ENCODE results near the gene LDLRAD4. TPM values are rescaled to one million over a fixed set of nuclear protein-coding genes. Genes with fewer than 3 reads are reported as not detected.

The LDLRAD4 gene
- total and polyA plus RNA-seq, 2 donors (not counting 1 experiment from before 2014, with no cell fraction given), result 13.9 to 35.7 TPM

- Histone ChIP-seq H3K4me3 (ENCODE audit: control extremely low read depth in 1 of 5, extremely low read depth in 1 of 5, insufficient read depth in 1 of 5, low read depth in 2 of 5, low read length in 4 of 5) (no peak overlapping the region), H4K20me1 (ENCODE audit: control insufficient read depth, insufficient read depth, low read length, poor library complexity, severe bottlenecking) (no peaks in the 10 kb centered on the region), H3K36me3 (replicated peaks in 1 of 2; ENCODE audit: control extremely low read depth in 1 of 2, control insufficient read depth in 1 of 2, extremely low read depth in 1 of 2, insufficient read depth in 2 of 2, low read length in 1 of 2) (no peaks in the 10 kb centered on the region), H3K4me1 (ENCODE audit: control insufficient read depth in 2 of 2, insufficient read depth in 2 of 2, low read length in 2 of 2) (no peaks in the 10 kb centered on the region), H3K79me2 (ENCODE audit: control insufficient read depth, insufficient read depth, low read length) (no peaks in the 10 kb centered on the region), H3K9ac (ENCODE audit: low read length) (no peak overlapping the region), H3K27ac (ENCODE audit: low read length in 2 of 2) (no peak overlapping the region), H2AFZ (ENCODE audit: insufficient read depth, low read depth, low read length, poor library complexity, severe bottlenecking) (no peak overlapping the region), H3K9me3 (ENCODE audit: control extremely low read depth in 1 of 3, control insufficient read depth in 2 of 3, insufficient read depth in 1 of 3, low read length in 2 of 3) (peaks cover 0 to 12% (median 11%) of the 10 kb centered on the region in 3 donors), H3K27me3 (replicated peaks in 1 of 4; ENCODE audit: control extremely low read depth in 1 of 4, control insufficient read depth in 3 of 4, insufficient read depth in 4 of 4, low read length in 3 of 4) (no peaks in the 10 kb centered on the region), H3K4me2 (replicated peaks; ENCODE audit: low read depth, low read length, poor library complexity, severe bottlenecking) (no peak overlapping the region)
- H3K9me3 Mint-ChIP-seq (ENCODE audit: insufficient read depth), result peaks cover 10% of the 10 kb centered on the region
- CTCF ChIA-PET, result no interaction called here
- ATAC-seq (ENCODE audit: low read depth) (no peak), DNase-seq (no peak)
- H3K27ac Mint-ChIP-seq, result no peak overlapping the region
- WGBS (ENCODE audit: insufficient coverage), result 89% methylated on average over 3 of the region's 4 CpGs
- POLR2A ChIA-PET, result no interaction called here
- H3K4me3 Mint-ChIP-seq, result no peak overlapping the region
- H3K27me3 Mint-ChIP-seq, result no peaks in the 10 kb centered on the region
- H3K4me1 Mint-ChIP-seq, result no peaks in the 10 kb centered on the region
- intact Hi-C loops (cut with micrococcal nuclease), result no loop called here
- no peak for TF ChIP-seq EZH2 (IDR thresholded peaks at IDR 0.05; ENCODE audit: borderline replicate concordance, insufficient read depth, low read depth, low read length, poor library complexity, severe bottlenecking)
- TF ChIP-seq CTCF (IDR thresholded peaks at IDR 0.05), result no peak
These were observed 101.1 kb downstream of the LDLRAD4 start for GRCh38 chr18:13319629-13320028.

- H4K20me1 ChIP-seq (ENCODE audit: control insufficient read depth, insufficient read depth, low read length, poor library complexity, severe bottlenecking), result no peaks in the 10 kb centered on the region
- WGBS (ENCODE audit: insufficient coverage), result 96% methylated on average over 8 of the region's 8 CpGs
- Mint-ChIP-seq H3K4me1 (no peaks in the 10 kb centered on the region), H3K27ac (no peak overlapping the region), H3K4me3 (no peak overlapping the region), H3K9me3 (ENCODE audit: insufficient read depth) (peaks cover 10% of the 10 kb centered on the region), H3K27me3 (no peaks in the 10 kb centered on the region)
- no peak for ATAC-seq (ENCODE audit: low read depth)
- no peaks in the 10 kb centered on the region for H3K4me1 ChIP-seq (ENCODE audit: control insufficient read depth in 2 of 2, insufficient read depth in 2 of 2, low read length in 2 of 2)
- no peak overlapping the region for H2AFZ ChIP-seq (ENCODE audit: insufficient read depth, low read depth, low read length, poor library complexity, severe bottlenecking)
- no peaks in the 10 kb centered on the region for H3K36me3 ChIP-seq (replicated peaks in 1 of 2; ENCODE audit: control extremely low read depth in 1 of 2, control insufficient read depth in 1 of 2, extremely low read depth in 1 of 2, insufficient read depth in 2 of 2, low read length in 1 of 2)
- intact Hi-C loops (cut with micrococcal nuclease), result no loop called here
- H3K9ac ChIP-seq (ENCODE audit: low read length), result no peak overlapping the region
- no peak for DNase-seq
- TF ChIP-seq EZH2 (IDR thresholded peaks at IDR 0.05; ENCODE audit: borderline replicate concordance, insufficient read depth, low read depth, low read length, poor library complexity, severe bottlenecking) (no peak), CTCF (IDR thresholded peaks at IDR 0.05) (no peak)
- H3K27me3 ChIP-seq (replicated peaks in 1 of 4; ENCODE audit: control extremely low read depth in 1 of 4, control insufficient read depth in 3 of 4, insufficient read depth in 4 of 4, low read length in 3 of 4), result no peaks in the 10 kb centered on the region
- H3K79me2 ChIP-seq (ENCODE audit: control insufficient read depth, insufficient read depth, low read length), result no peaks in the 10 kb centered on the region
- H3K4me3 ChIP-seq (ENCODE audit: control extremely low read depth in 1 of 5, extremely low read depth in 1 of 5, insufficient read depth in 1 of 5, low read depth in 2 of 5, low read length in 4 of 5), result no peak overlapping the region
- H3K27ac ChIP-seq (ENCODE audit: low read length in 2 of 2), result no peak overlapping the region
- CTCF ChIA-PET, result no interaction called here
- H3K4me2 ChIP-seq (replicated peaks; ENCODE audit: low read depth, low read length, poor library complexity, severe bottlenecking), result no peak overlapping the region
- H3K9me3 ChIP-seq (ENCODE audit: control extremely low read depth in 1 of 3, control insufficient read depth in 2 of 3, insufficient read depth in 1 of 3, low read length in 2 of 3), result peaks cover 0 to 12% (median 11%) of the 10 kb centered on the region in 3 donors
- POLR2A ChIA-PET, result no interaction called here
These were observed 101.5 kb downstream of the LDLRAD4 start for GRCh38 chr18:13320096-13320495.
